ENCODE results near the gene SLC44A1. TPM values are rescaled to one million over a fixed set of nuclear protein-coding genes. Genes with fewer than 3 reads are reported as not detected.

The SLC44A1 gene
- total RNA-seq, 1 donor: 47.8 TPM

GRCh38 chr9:105320568-105320967 lies 76.1 kb downstream of the SLC44A1 start:
- Histone ChIP-seq H3K4me3 (ENCODE audit: insufficient read depth, low read length) (no peak overlapping the region), H3K4me2 (ENCODE audit: insufficient read depth, low read length) (no peak overlapping the region), H4K20me1 (ENCODE audit: insufficient read depth, low read length) (no peaks in the 10 kb centered on the region), H3K4me1 (ENCODE audit: insufficient read depth, low read length) (no peaks in the 10 kb centered on the region), H3K27ac (ENCODE audit: low read depth, low read length) (no peak overlapping the region), H3K79me2 (ENCODE audit: insufficient read depth, low read length) (no peaks in the 10 kb centered on the region), H2AFZ (ENCODE audit: low read length) (no peak overlapping the region), H3K9me3 (ENCODE audit: low read depth, low read length) (no peaks in the 10 kb centered on the region), H3K27me3 (ENCODE audit: insufficient read depth, low read length) (no peaks in the 10 kb centered on the region), H3K36me3 (ENCODE audit: insufficient read depth, low read length) (no peaks in the 10 kb centered on the region)
- TF ChIP-seq CTCF (IDR thresholded peaks at IDR 0.05; ENCODE audit: extremely low read depth, low read depth, low read length): no peak
- DNase-seq (ENCODE audit: insufficient read length, low spot score, missing footprints): no peak

- H3K79me2 ChIP-seq (ENCODE audit: insufficient read depth, low read length): peaks cover 3% of the 10 kb centered on the region
- no peak overlapping the region for H2AFZ ChIP-seq (ENCODE audit: low read length)
- no peak overlapping the region for H3K4me3 ChIP-seq (ENCODE audit: insufficient read depth, low read length)
- H3K27me3 ChIP-seq (ENCODE audit: insufficient read depth, low read length): no peaks in the 10 kb centered on the region
- no peaks in the 10 kb centered on the region for H3K9me3 ChIP-seq (ENCODE audit: low read depth, low read length)
- H3K4me2 ChIP-seq (ENCODE audit: insufficient read depth, low read length): no peak overlapping the region
- H3K36me3 ChIP-seq (ENCODE audit: insufficient read depth, low read length): no peaks in the 10 kb centered on the region
- no peak overlapping the region for H3K27ac ChIP-seq (ENCODE audit: low read depth, low read length)
- TF ChIP-seq CTCF (IDR thresholded peaks at IDR 0.05; ENCODE audit: extremely low read depth, low read depth, low read length): no peak
- H3K4me1 ChIP-seq (ENCODE audit: insufficient read depth, low read length): peaks cover 40% of the 10 kb centered on the region
- H4K20me1 ChIP-seq (ENCODE audit: insufficient read depth, low read length): no peaks in the 10 kb centered on the region
- DNase-seq (ENCODE audit: insufficient read length, low spot score, missing footprints): no peak
Observed at GRCh38 chr9:105328296-105328695, 83.8 kb downstream of the SLC44A1 start.

GRCh38 chr9:105328872-105329718 lies 84.6 kb downstream of the SLC44A1 start:
- peak; percentile 59 for DNase-seq (ENCODE audit: insufficient read length, low spot score, missing footprints)
- Histone ChIP-seq H3K79me2 (ENCODE audit: insufficient read depth, low read length) (peaks cover 3% of the 10 kb centered on the region), H3K27ac (ENCODE audit: low read depth, low read length) (peak overlapping the region; percentile 70), H3K9me3 (ENCODE audit: low read depth, low read length) (no peaks in the 10 kb centered on the region), H3K36me3 (ENCODE audit: insufficient read depth, low read length) (no peaks in the 10 kb centered on the region), H2AFZ (ENCODE audit: low read length) (no peak overlapping the region), H3K4me1 (ENCODE audit: insufficient read depth, low read length) (peaks cover 48% of the 10 kb centered on the region), H4K20me1 (ENCODE audit: insufficient read depth, low read length) (no peaks in the 10 kb centered on the region), H3K27me3 (ENCODE audit: insufficient read depth, low read length) (no peaks in the 10 kb centered on the region), H3K4me2 (ENCODE audit: insufficient read depth, low read length) (no peak overlapping the region), H3K4me3 (ENCODE audit: insufficient read depth, low read length) (no peak overlapping the region)
- no peak for TF ChIP-seq CTCF (IDR thresholded peaks at IDR 0.05; ENCODE audit: extremely low read depth, low read depth, low read length)

- H2AFZ ChIP-seq (ENCODE audit: low read length): no peak overlapping the region
- H3K4me2 ChIP-seq (ENCODE audit: insufficient read depth, low read length): peak overlapping the region; percentile 70
- H3K9me3 ChIP-seq (ENCODE audit: low read depth, low read length): no peaks in the 10 kb centered on the region
- no peak overlapping the region for H3K4me3 ChIP-seq (ENCODE audit: insufficient read depth, low read length)
- H3K36me3 ChIP-seq (ENCODE audit: insufficient read depth, low read length): no peaks in the 10 kb centered on the region
- peaks cover 3% of the 10 kb centered on the region for H3K79me2 ChIP-seq (ENCODE audit: insufficient read depth, low read length)
- H3K4me1 ChIP-seq (ENCODE audit: insufficient read depth, low read length): peaks cover 53% of the 10 kb centered on the region
- peak overlapping the region; percentile 70 for H3K27ac ChIP-seq (ENCODE audit: low read depth, low read length)
- H4K20me1 ChIP-seq (ENCODE audit: insufficient read depth, low read length): no peaks in the 10 kb centered on the region
- no peak for TF ChIP-seq CTCF (IDR thresholded peaks at IDR 0.05; ENCODE audit: extremely low read depth, low read depth, low read length)
- no peaks in the 10 kb centered on the region for H3K27me3 ChIP-seq (ENCODE audit: insufficient read depth, low read length)
- no peak for DNase-seq (ENCODE audit: insufficient read length, low spot score, missing footprints)
Observed at GRCh38 chr9:105329719-105330062, 85.2 kb downstream of the SLC44A1 start.
